SK-N-SH treated with all-trans-retinoic acid at 6 μM for 48 hours (cell line): Measurements from ENCODE around the gene TRAPPC4.

ENCODE experiments used
- ATAC-seq: fragments of 200-7000 bp; cut with Tn5 transposase; 3 replicates; pipeline ENCODE4 v1.9.1; 2020; ENCODE audit warnings: mild to moderate bottlenecking, moderate library complexity
- ARNTL ChIP-seq: fragments of 450-650 bp; formaldehyde crosslinking; IDR thresholded peaks from 2 replicates; pipeline ENCODE4 v1.5.0; 2020; ENCODE audit warnings: low read depth, mild to moderate bottlenecking, moderate library complexity, borderline replicate concordance
- CREB5 ChIP-seq: fragments of 250-450 bp; sonication (Bioruptor Pico); IDR thresholded peaks from 2 replicates; pipeline ENCODE4 v1.5.1; 2020; ENCODE audit warnings: low read depth, mild to moderate bottlenecking, moderate library complexity
- CSDC2 ChIP-seq: fragments of 250-450 bp; sonication (Bioruptor Pico); IDR thresholded peaks from 2 replicates; pipeline ENCODE4 v1.5.0; 2020; ENCODE audit warnings: mild to moderate bottlenecking, moderate library complexity
- CSRNP3 ChIP-seq: fragments of 250-450 bp; sonication (Bioruptor Pico); IDR thresholded peaks from 2 replicates; pipeline ENCODE4 v1.5.1; 2021; ENCODE audit warnings: mild to moderate bottlenecking, moderate library complexity
- ESRRG ChIP-seq: fragments of 250-450 bp; sonication (Bioruptor Pico); IDR thresholded peaks from 2 replicates; pipeline ENCODE4 v1.6.1; 2021; ENCODE audit warnings: mild to moderate bottlenecking
- ISL1 ChIP-seq: fragments of 250-450 bp; sonication (Bioruptor Pico); IDR thresholded peaks from 2 replicates; pipeline ENCODE4 v2.1.2; 2022; ENCODE audit warnings: mild to moderate bottlenecking, moderate library complexity
- OSR1 ChIP-seq: fragments of 250-450 bp; sonication (Bioruptor Pico); IDR thresholded peaks from 2 replicates; pipeline ENCODE4 v1.8.0; 2022; ENCODE audit warnings: moderate library complexity, mild to moderate bottlenecking, inconsistent platforms
- PATZ1 ChIP-seq: fragments of 250-450 bp; sonication (Bioruptor Pico); IDR thresholded peaks from 2 replicates; pipeline ENCODE4 v1.8.0; 2020; ENCODE audit warnings: mild to moderate bottlenecking, moderate library complexity, borderline replicate concordance
- POU6F1 ChIP-seq: fragments of 250-450 bp; sonication (Bioruptor Pico); IDR thresholded peaks from 2 replicates; pipeline ENCODE4 v1.8.0; 2021; ENCODE audit warnings: low read depth, mild to moderate bottlenecking, moderate library complexity, borderline replicate concordance
- PPARA ChIP-seq: fragments of 250-450 bp; sonication (Bioruptor Pico); IDR thresholded peaks from 2 replicates; pipeline ENCODE4 v1.5.0; 2020; ENCODE audit warnings: mild to moderate bottlenecking, borderline replicate concordance
- RARB ChIP-seq: fragments of 250-450 bp; sonication (Bioruptor Pico); IDR thresholded peaks from 2 replicates; pipeline ENCODE4 v1.8.0; 2021; ENCODE audit warnings: mild to moderate bottlenecking, moderate library complexity
- SNAI2 ChIP-seq: fragments of 250-450 bp; sonication (Bioruptor Pico); IDR thresholded peaks from 2 replicates; pipeline ENCODE4 v1.5.0; 2020; ENCODE audit warnings: mild to moderate bottlenecking, moderate library complexity
- TOX ChIP-seq: fragments of 250-450 bp; sonication (Bioruptor Pico); IDR thresholded peaks from 2 replicates; pipeline ENCODE4 v1.8.0; 2021; ENCODE audit warnings: mild to moderate bottlenecking, moderate library complexity, borderline replicate concordance
- TSHZ2 ChIP-seq: fragments of 250-450 bp; sonication (Bioruptor Pico); IDR thresholded peaks from 2 replicates; pipeline ENCODE4 v1.5.0; 2020; ENCODE audit warnings: mild to moderate bottlenecking, moderate library complexity
- ZFP3 ChIP-seq: fragments of 250-450 bp; sonication (Bioruptor Pico); IDR thresholded peaks from 2 replicates; pipeline ENCODE4 v1.5.0; 2020; ENCODE audit warnings: mild to moderate bottlenecking, moderate library complexity
- ZFP30 ChIP-seq: fragments of 450-650 bp; formaldehyde crosslinking; IDR thresholded peaks from 2 replicates; pipeline ENCODE4 v1.5.0; 2022; ENCODE audit warnings: mild to moderate bottlenecking, moderate library complexity
- ZNF565 ChIP-seq: fragments of 450-650 bp; formaldehyde crosslinking; conservative IDR thresholded peaks from 2 replicates; pipeline ENCODE4 v1.5.0; 2020; ENCODE audit warnings: low read depth, mild to moderate bottlenecking, moderate library complexity
- ZNF70 ChIP-seq: fragments of 450-650 bp; formaldehyde crosslinking; IDR thresholded peaks from 2 replicates; pipeline ENCODE4 v1.5.0; 2020; ENCODE audit warnings: mild to moderate bottlenecking, moderate library complexity

The TRAPPC4 gene

GRCh38 chr11:119019996-119020395, 1.4 kb downstream of the TRAPPC4 start:
- TF ChIP-seq OSR1 (CRISPR knock-in tag) (no peak), ZFP3 (no peak), ESRRG (no peak), ZNF70 (CRISPR knock-in tag) (no peak), TOX (CRISPR knock-in tag) (no peak), TSHZ2 (CRISPR knock-in tag) (no peak), PPARA (CRISPR knock-in tag) (no peak), ZNF565 (no peak), ARNTL (no peak)
- ATAC-seq = no peak

GRCh38 chr11:119021631-119022030, 3.1 kb downstream of the TRAPPC4 start:
- ATAC-seq = no peak
- TF ChIP-seq CREB5 (CRISPR knock-in tag) = no peak
- no peak for TF ChIP-seq ISL1 (CRISPR knock-in tag)
- TF ChIP-seq ZFP3 = no peak
- no peak for TF ChIP-seq SNAI2 (CRISPR knock-in tag)
- no peak for TF ChIP-seq TSHZ2 (CRISPR knock-in tag)
- TF ChIP-seq CSDC2 (CRISPR knock-in tag) = no peak
- no peak for TF ChIP-seq POU6F1 (CRISPR knock-in tag)
- TF ChIP-seq RARB = no peak
- TF ChIP-seq ZNF70 (CRISPR knock-in tag) = no peak
- TF ChIP-seq CSRNP3 (CRISPR knock-in tag) = no peak
- TF ChIP-seq PATZ1 (CRISPR knock-in tag) = no peak
- no peak for TF ChIP-seq TOX (CRISPR knock-in tag)
- no peak for TF ChIP-seq ZFP30 (CRISPR knock-in tag)
- TF ChIP-seq, all 23 proteins: peak for 0

- ATAC-seq = no peak
- TF ChIP-seq CSRNP3 (CRISPR knock-in tag) (no peak), ZFP3 (no peak), CSDC2 (CRISPR knock-in tag) (no peak), POU6F1 (CRISPR knock-in tag) (no peak), SNAI2 (CRISPR knock-in tag) (no peak), ZFP30 (CRISPR knock-in tag) (no peak)
Observed at GRCh38 chr11:119023741-119024140, 5.2 kb downstream of the TRAPPC4 start.
